Parathyroid adenoma (tissue), 2 donors: ENCODE results near the gene DNM2.

Experiments used
- H2AFZ ChIP-seq: fragments of 300-600 bp; sonication (generic); one replicate; pipeline ENCODE4 v1.7.0; 2017; ENCODE audit warnings: antibody characterized with exemption, mild to moderate bottlenecking
- H3K27ac ChIP-seq: fragments of 300-600 bp; sonication (generic); one replicate; pipeline ENCODE4 v1.7.0; 2017
- H3K27me3 ChIP-seq: fragments of 300-600 bp; sonication (generic); one replicate; pipeline ENCODE4 v1.7.0; 2017; ENCODE audit warnings: low read length; ENCODE audit not compliant: control insufficient read depth, insufficient read depth
- H3K36me3 ChIP-seq: fragments of 300-600 bp; sonication (generic); one replicate; pipeline ENCODE4 v1.7.0; 2017; ENCODE audit warnings: low read length; ENCODE audit not compliant: control insufficient read depth, insufficient read depth
- H3K4me1 ChIP-seq: fragments of 300-600 bp; sonication (generic); one replicate; pipeline ENCODE4 v1.7.0; 2017; ENCODE audit warnings: control low read depth
- H3K4me2 ChIP-seq: fragments of 300-600 bp; sonication (generic); one replicate; pipeline ENCODE4 v1.7.0; 2017; ENCODE audit warnings: low read length
- H3K4me3 ChIP-seq: fragments of 300-600 bp; sonication (generic); one replicate; pipeline ENCODE4 v1.7.0; 2017; ENCODE audit warnings: low read depth, low read length
- H3K79me2 ChIP-seq: fragments of 300-600 bp; sonication (generic); one replicate; pipeline ENCODE4 v1.7.0; 2017; ENCODE audit warnings: control low read depth
- H3K9ac ChIP-seq: fragments of 300-600 bp; sonication (generic); one replicate; pipeline ENCODE4 v1.7.0; 2017; ENCODE audit warnings: mild to moderate bottlenecking
- H3K9me3 ChIP-seq: fragments of 300-600 bp; sonication (generic); one replicate; pipeline ENCODE4 v1.7.0; 2017; ENCODE audit warnings: low read length; ENCODE audit not compliant: control insufficient read depth
- CTCF ChIP-seq: fragments of 300-600 bp; sonication (generic); IDR thresholded peaks from one replicate; pipeline ENCODE4 v1.7.0; 2017; ENCODE audit warnings: antibody characterized with exemption, mild to moderate bottlenecking
- donor health status: primary hyperparathyroidism.

Gene DNM2

GRCh38 chr19:10763828-10764339 is 46.0 kb downstream of the DNM2 start:
- peaks cover 25% of the 10 kb centered on the region for H3K4me1 ChIP-seq
- H3K79me2 ChIP-seq: peaks cover 43% of the 10 kb centered on the region
- no peak overlapping the region for H2AFZ ChIP-seq
- no peak overlapping the region for H3K4me3 ChIP-seq
- no peaks in the 10 kb centered on the region for H3K36me3 ChIP-seq
- H3K27ac ChIP-seq: peak overlapping the region; percentile 8
- TF ChIP-seq CTCF: no peak
- H3K27me3 ChIP-seq: no peaks in the 10 kb centered on the region
- no peak overlapping the region for H3K4me2 ChIP-seq
- no peak overlapping the region for H3K9ac ChIP-seq
- H3K9me3 ChIP-seq: no peaks in the 10 kb centered on the region

GRCh38 chr19:10764340-10764894 is 46.5 kb downstream of the DNM2 start:
- H3K4me2 ChIP-seq: no peak overlapping the region
- no peaks in the 10 kb centered on the region for H3K9me3 ChIP-seq
- no peak for TF ChIP-seq CTCF
- no peak overlapping the region for H3K9ac ChIP-seq
- H3K36me3 ChIP-seq: no peaks in the 10 kb centered on the region
- no peak overlapping the region for H2AFZ ChIP-seq
- no peaks in the 10 kb centered on the region for H3K27me3 ChIP-seq
- H3K79me2 ChIP-seq: peaks cover 47% of the 10 kb centered on the region
- H3K4me3 ChIP-seq: no peak overlapping the region
- H3K27ac ChIP-seq: peak overlapping the region; percentile 8
- peaks cover 30% of the 10 kb centered on the region for H3K4me1 ChIP-seq

GRCh38 chr19:10766049-10766623 is 48.3 kb downstream of the DNM2 start:
- Histone ChIP-seq H3K9me3 (no peaks in the 10 kb centered on the region), H3K4me3 (no peak overlapping the region), H3K79me2 (peaks cover 51% of the 10 kb centered on the region), H3K9ac (no peak overlapping the region), H3K4me2 (no peak overlapping the region), H2AFZ (no peak overlapping the region), H3K36me3 (no peaks in the 10 kb centered on the region), H3K27ac (no peak overlapping the region), H3K4me1 (peaks cover 29% of the 10 kb centered on the region), H3K27me3 (no peaks in the 10 kb centered on the region)
- no peak for TF ChIP-seq CTCF

GRCh38 chr19:10766671-10767201 is 48.9 kb downstream of the DNM2 start:
- H3K4me3 ChIP-seq: no peak overlapping the region
- no peak overlapping the region for H2AFZ ChIP-seq
- TF ChIP-seq CTCF: no peak
- no peaks in the 10 kb centered on the region for H3K27me3 ChIP-seq
- no peaks in the 10 kb centered on the region for H3K9me3 ChIP-seq
- H3K4me1 ChIP-seq: peaks cover 29% of the 10 kb centered on the region
- H3K9ac ChIP-seq: no peak overlapping the region
- no peak overlapping the region for H3K27ac ChIP-seq
- H3K4me2 ChIP-seq: no peak overlapping the region
- no peaks in the 10 kb centered on the region for H3K36me3 ChIP-seq
- H3K79me2 ChIP-seq: peaks cover 48% of the 10 kb centered on the region
